A673 (cell line): ENCODE data around the gene GYG1. TPM values are rescaled to one million over a fixed set of nuclear protein-coding genes. Genes with fewer than 3 reads are reported as not detected.

ENCODE experiments used
- BruUV-seq: library from RNA; stranded (reverse); fragments of 400-500 nt; replicated peaks from 2 replicates; lab custom pipeline; 2021; lab: Mats Ljungman, UMichigan
- CTCF ChIA-PET: fragments of 300-600 bp; sonication (Branson Sonifier 250); formaldehyde crosslinking; loops from one replicate; lab custom pipeline; 2022; ENCODE audit warnings: antibody characterized with exemption; lab: Charles Lee
- POLR2A ChIA-PET: fragments of 300-600 bp; sonication (Branson Sonifier 250); formaldehyde crosslinking; loops from one replicate; lab custom pipeline; 2022; ENCODE audit warnings: antibody characterized with exemption; ENCODE audit not compliant: low non-redundant PET; lab: Charles Lee
- DNase-seq: peaks from one replicate; pipeline ENCODE4 v3.0.0-alpha.2; 2015; ENCODE audit warnings: low spot score
- H3K27ac ChIP-seq: fragments of 200-600 bp; sonication (generic); 2 replicates; pipeline ENCODE4 v1.5.1; 2016; ENCODE audit warnings: mixed run types, low read depth, mild to moderate bottlenecking, mixed read lengths, antibody characterized with exemption, low read length; ENCODE audit not compliant: poor library complexity, severe bottlenecking
- H3K27me3 ChIP-seq: fragments of 200-600 bp; sonication (generic); replicated peaks from 2 replicates; pipeline ENCODE4 v1.6.1; 2017; ENCODE audit warnings: mixed run types, low read depth, mild to moderate bottlenecking, mixed read lengths, antibody characterized with exemption, low read length; ENCODE audit not compliant: insufficient read depth, poor library complexity
- H3K36me3 ChIP-seq: fragments of 200-600 bp; sonication (generic); 2 replicates; pipeline ENCODE4 v1.6.1; 2016; ENCODE audit warnings: mixed run types, mild to moderate bottlenecking, mixed read lengths, antibody characterized with exemption, low read length; ENCODE audit not compliant: insufficient read depth, poor library complexity, severe bottlenecking
- H3K4me1 ChIP-seq: fragments of 200-600 bp; sonication (generic); 2 replicates; pipeline ENCODE4 v1.6.1; 2017; ENCODE audit warnings: mixed run types, mild to moderate bottlenecking, mixed read lengths, antibody characterized with exemption, low read length; ENCODE audit not compliant: insufficient read depth, poor library complexity, severe bottlenecking
- H3K4me3 ChIP-seq: fragments of 200-600 bp; sonication (generic); 2 replicates; pipeline ENCODE4 v1.5.1; 2016; ENCODE audit warnings: low read depth, mixed run types, mild to moderate bottlenecking, mixed read lengths, low read length; ENCODE audit not compliant: poor library complexity, severe bottlenecking
- H3K9me3 ChIP-seq: fragments of 200-600 bp; sonication (generic); 2 replicates; pipeline ENCODE4 v1.6.1; 2016; ENCODE audit warnings: mixed run types, low read depth, mild to moderate bottlenecking, mixed read lengths, antibody characterized with exemption, low read length; ENCODE audit not compliant: poor library complexity, severe bottlenecking
- EZH2 ChIP-seq: fragments of 200-600 bp; sonication (generic); IDR thresholded peaks from 2 replicates; pipeline ENCODE4 v1.6.1; 2017; ENCODE audit warnings: borderline replicate concordance, low read depth, mild to moderate bottlenecking, mixed read lengths, antibody characterized with exemption, low read length; ENCODE audit not compliant: poor library complexity, severe bottlenecking
- intact Hi-C: fragments of 100-400 bp; cut with micrococcal nuclease; formaldehyde crosslinking; loops from one replicate; pipeline ENCODE4 v1.10.0; 2022; ENCODE audit not compliant: unreplicated experiment
- total RNA-seq: library from RNA; stranded (reverse); gene quantifications from 2 replicates; pipeline ENCODE4 v1.2.3, GENCODE V29; 2021
- TF ChIP-seq, protein P1 (sequence below): fragments of 300-800, 200-600 bp; sonication (generic); conservative IDR thresholded peaks from 2 replicates; pipeline ENCODE4 v1.5.1; 2017; ENCODE audit warnings: low read depth, mild to moderate bottlenecking, antibody characterized with exemption, low read length, moderate library complexity, mixed read lengths

Gene GYG1
- total RNA-seq, 1 experiment from 2014 or later = 5.1 TPM

DNA sequence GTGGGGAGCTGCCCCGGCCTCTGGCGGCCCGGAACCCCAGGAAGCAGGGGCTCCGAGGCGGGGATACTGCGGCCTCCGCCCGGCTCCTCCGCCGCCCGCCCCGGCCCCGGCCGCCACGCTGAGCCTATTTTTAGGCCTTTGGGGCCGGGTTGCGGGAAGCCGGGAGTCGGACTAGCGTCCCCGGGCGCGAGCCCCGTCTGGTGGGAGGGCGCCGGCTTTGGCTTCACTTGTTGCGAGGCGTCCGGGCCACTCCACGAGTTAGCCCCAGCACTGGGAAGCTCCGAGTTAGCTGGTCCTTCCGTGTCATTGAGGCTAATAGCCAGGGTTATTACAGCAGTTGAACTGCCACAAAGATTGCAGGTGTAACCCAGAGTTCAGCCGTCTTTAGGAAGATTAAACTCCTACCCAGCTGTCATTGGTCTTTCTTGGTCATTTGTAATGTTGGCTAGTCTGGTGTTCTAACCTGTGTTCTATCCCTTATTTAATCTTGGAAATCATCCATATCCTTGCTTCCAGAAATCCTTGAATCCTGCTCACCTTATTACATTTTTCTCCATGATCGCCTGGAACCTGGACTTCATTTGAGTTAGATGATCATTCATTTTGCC is 791 bp downstream of the GYG1 start:
- POLR2A ChIA-PET = no interaction called here
- intact Hi-C loops = no loop called here
- H3K9me3 ChIP-seq = no peaks in the 10 kb centered on the region
- H3K27me3 ChIP-seq = peaks cover 6% of the 10 kb centered on the region
- no peak overlapping the region for H3K27ac ChIP-seq
- no peaks in the 10 kb centered on the region for H3K4me1 ChIP-seq
- BruUV-seq = no TSS peak
- H3K36me3 ChIP-seq = no peaks in the 10 kb centered on the region
- TF ChIP-seq, protein P1, sequence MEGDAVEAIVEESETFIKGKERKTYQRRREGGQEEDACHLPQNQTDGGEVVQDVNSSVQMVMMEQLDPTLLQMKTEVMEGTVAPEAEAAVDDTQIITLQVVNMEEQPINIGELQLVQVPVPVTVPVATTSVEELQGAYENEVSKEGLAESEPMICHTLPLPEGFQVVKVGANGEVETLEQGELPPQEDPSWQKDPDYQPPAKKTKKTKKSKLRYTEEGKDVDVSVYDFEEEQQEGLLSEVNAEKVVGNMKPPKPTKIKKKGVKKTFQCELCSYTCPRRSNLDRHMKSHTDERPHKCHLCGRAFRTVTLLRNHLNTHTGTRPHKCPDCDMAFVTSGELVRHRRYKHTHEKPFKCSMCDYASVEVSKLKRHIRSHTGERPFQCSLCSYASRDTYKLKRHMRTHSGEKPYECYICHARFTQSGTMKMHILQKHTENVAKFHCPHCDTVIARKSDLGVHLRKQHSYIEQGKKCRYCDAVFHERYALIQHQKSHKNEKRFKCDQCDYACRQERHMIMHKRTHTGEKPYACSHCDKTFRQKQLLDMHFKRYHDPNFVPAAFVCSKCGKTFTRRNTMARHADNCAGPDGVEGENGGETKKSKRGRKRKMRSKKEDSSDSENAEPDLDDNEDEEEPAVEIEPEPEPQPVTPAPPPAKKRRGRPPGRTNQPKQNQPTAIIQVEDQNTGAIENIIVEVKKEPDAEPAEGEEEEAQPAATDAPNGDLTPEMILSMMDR = no peak
- TF ChIP-seq EZH2 = no peak
- CTCF ChIA-PET = no interaction called here
- peak; percentile 13 for DNase-seq
- H3K4me3 ChIP-seq = peak overlapping the region; percentile 74

DNA sequence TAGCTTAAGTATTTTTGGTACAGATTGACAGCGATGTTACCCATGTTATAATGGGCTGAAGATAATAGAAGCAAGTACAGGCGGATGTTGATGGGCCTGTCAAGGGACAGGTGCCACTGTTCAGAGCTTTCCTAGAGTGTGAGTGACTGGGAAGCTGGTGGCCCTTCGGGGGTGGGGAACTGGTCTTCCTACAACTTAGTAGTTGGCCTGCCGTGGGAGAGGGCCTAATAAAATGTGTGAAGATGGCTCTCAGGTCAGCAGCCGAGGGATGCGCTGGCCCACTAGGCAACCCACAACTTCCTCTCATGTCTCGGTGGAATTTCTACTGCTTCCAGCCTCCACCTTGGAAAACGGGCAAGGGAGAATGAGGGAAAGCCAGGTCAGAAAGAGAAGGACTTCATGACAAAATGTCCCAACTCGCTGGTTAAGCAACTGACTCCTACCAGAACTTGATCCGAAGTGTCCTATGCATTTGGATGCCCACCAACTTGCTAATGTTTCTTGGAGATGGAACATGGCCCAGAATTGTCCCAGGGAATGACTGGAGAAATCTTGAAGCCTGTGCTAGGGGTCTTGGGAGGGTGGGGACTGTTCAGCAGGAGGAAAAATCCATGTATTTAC is 1.4 kb downstream of the GYG1 start:
- POLR2A ChIA-PET = no interaction called here
- Histone ChIP-seq H3K27me3 (peaks cover 6% of the 10 kb centered on the region), H3K27ac (no peak overlapping the region), H3K9me3 (no peaks in the 10 kb centered on the region), H3K4me3 (no peak overlapping the region), H3K36me3 (no peaks in the 10 kb centered on the region), H3K4me1 (no peaks in the 10 kb centered on the region)
- DNase-seq = no peak
- TF ChIP-seq, protein P1 = no peak
- TF ChIP-seq EZH2 = no peak
- CTCF ChIA-PET = no interaction called here
- intact Hi-C loops = no loop called here
- no TSS peak for BruUV-seq

DNA sequence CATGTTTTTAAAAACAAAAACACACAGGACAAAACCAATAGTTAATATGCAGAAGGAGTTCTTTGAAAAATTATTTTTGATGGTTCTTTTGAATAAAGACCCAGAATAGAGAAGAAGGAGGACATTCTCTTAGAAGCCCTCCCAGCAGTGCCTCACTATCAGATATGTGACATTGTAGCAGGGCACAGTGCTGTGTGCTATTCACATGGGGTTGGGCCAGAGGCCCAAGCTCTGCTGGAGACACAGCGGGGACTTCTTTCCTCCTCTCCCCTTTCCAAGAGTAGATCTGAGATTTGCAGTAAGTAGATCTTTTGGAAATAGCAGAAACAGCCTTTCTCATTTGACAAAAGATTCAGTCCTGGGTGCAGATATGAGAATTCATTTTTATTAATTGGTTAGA is 6.3 kb downstream of the GYG1 start:
- no peaks in the 10 kb centered on the region for H3K36me3 ChIP-seq
- TF ChIP-seq EZH2 = no peak
- TF ChIP-seq, protein P1 = no peak
- no peaks in the 10 kb centered on the region for H3K9me3 ChIP-seq
- H3K27me3 ChIP-seq = no peaks in the 10 kb centered on the region
- ChIA-PET POLR2A (no interaction called here), CTCF (no interaction called here)
- no TSS peak for BruUV-seq
- H3K4me3 ChIP-seq = no peak overlapping the region
- H3K27ac ChIP-seq = no peak overlapping the region
- H3K4me1 ChIP-seq = no peaks in the 10 kb centered on the region
- DNase-seq = no peak
- intact Hi-C loops = no loop called here
